NCI-H187 (cell line): ENCODE data around the gene MMP14.
"Not testable (repeated sequence)": the region's sequence is repeated elsewhere in the genome, so short reads cannot be mapped to it uniquely, and the experiment has no call there.

ENCODE experiments used
- DNase-seq, 2 experiments: peaks; one replicate each; lab custom pipeline; 2025; lab: John Stamatoyannopoulos, UW

MMP14 gene

GRCh38 chr14:22842211-22843122 lies 6.1 kb downstream of the MMP14 start:
- DNase-seq: no peak

- DNase-seq: no peak
These were observed 6.9 kb downstream of the MMP14 start for GRCh38 chr14:22843123-22843925.

- no peak for DNase-seq
These were observed 8.1 kb downstream of the MMP14 start for GRCh38 chr14:22844221-22845102.

- DNase-seq: no peak
These were observed 8.7 kb downstream of the MMP14 start for GRCh38 chr14:22845103-22845394.

- DNase-seq: no peak
These were observed 9.6 kb downstream of the MMP14 start for GRCh38 chr14:22845821-22846625.

- DNase-seq: no peak
These were observed 10.5 kb downstream of the MMP14 start for GRCh38 chr14:22846811-22847307.

GRCh38 chr14:22847661-22848341 lies 11.4 kb downstream of the MMP14 start:
- no peak for DNase-seq

GRCh38 chr14:22848351-22849164 lies 12.2 kb downstream of the MMP14 start:
- no peak for DNase-seq

- no peak for DNase-seq
These were observed 12.9 kb downstream of the MMP14 start for GRCh38 chr14:22849212-22849819.

- no peak for DNase-seq
These were observed 14.8 kb downstream of the MMP14 start for GRCh38 chr14:22850944-22851764.

GRCh38 chr14:22852178-22852577 lies 15.8 kb downstream of the MMP14 start:
- not testable (repeated sequence) for DNase-seq

- DNase-seq: no peak
These were observed 16.2 kb downstream of the MMP14 start for GRCh38 chr14:22852599-22852939.

GRCh38 chr14:22852940-22853767 lies 16.8 kb downstream of the MMP14 start:
- DNase-seq: peak; percentile 26 to 55

- DNase-seq: not testable (repeated sequence)
These were observed 17.9 kb downstream of the MMP14 start for GRCh38 chr14:22854296-22854695.

- no peak for DNase-seq
These were observed 18.8 kb downstream of the MMP14 start for GRCh38 chr14:22854963-22855724.

GRCh38 chr14:22856428-22856827 lies 20.0 kb downstream of the MMP14 start:
- no peak for DNase-seq

GRCh38 chr14:22860377-22860776 lies 24.0 kb downstream of the MMP14 start:
- not testable (repeated sequence) for DNase-seq
